A549 (cell line): ENCODE measurements around the gene NINL. TPM values are rescaled to one million over a fixed set of nuclear protein-coding genes. Genes with fewer than 3 reads are reported as not detected.

ENCODE experiments used
- ATAC-seq, 2 experiments: fragments of 200-7000 bp in 1 of 2; fragments of >200 bp in 1 of 2; cut with Nextera tagmentation in 1 of 2; cut with Tn5 transposase in 1 of 2; 3 replicates each; pipeline versions ENCODE4 v1.8.0 to v1.9.1; 2018 to 2020; ENCODE audit warnings: mild to moderate bottlenecking in 1 of 2, moderate library complexity in 1 of 2
- CTCF ChIA-PET: fragments of 300-600 bp; sonication (Branson Sonifier 250); formaldehyde crosslinking; extraction: SDS; loops from one replicate; lab custom pipeline; 2021; ENCODE audit warnings: antibody characterized with exemption, inconsistent platforms; lab: Yijun Ruan, JAX
- POLR2A ChIA-PET: fragments of 350-600 bp; formaldehyde crosslinking; extraction: SDS; loops from one replicate; lab custom pipeline; 2021; ENCODE audit warnings: antibody characterized with exemption, inconsistent platforms; lab: Yijun Ruan, JAX
- DNase-seq, 2 experiments: peaks; one replicate each; pipeline versions ENCODE4 v3.0.0 to v3.0.0-alpha.2; 2011 to 2016; ENCODE audit warnings: low read depth in 1 of 2, low spot score in 1 of 2
- FAIRE-seq: peaks from 2 replicates; lab custom pipeline; 2011; peaks lifted over from hg19 to GRCh38; lab: Jason Lieb, UNC
- H3K27ac ChIP-seq, 2 experiments: fragments of >200 bp; sonication (Bioruptor Twin); formaldehyde crosslinking; 3 replicates each; pipeline ENCODE4 v1.5.1; 2016 to 2017
- H3K4me1 ChIP-seq: fragments of >200 bp; sonication (Bioruptor Twin); formaldehyde crosslinking; 3 replicates; pipeline ENCODE4 v1.6.1; 2016
- H3K4me2 ChIP-seq: fragments of >200 bp; sonication (Bioruptor Twin); formaldehyde crosslinking; 3 replicates; pipeline ENCODE4 v1.6.1; 2016
- H3K4me3 ChIP-seq: fragments of >200 bp; sonication (Bioruptor Twin); formaldehyde crosslinking; 3 replicates; pipeline ENCODE4 v1.5.1; 2016
- H3K9me3 ChIP-seq: fragments of >200 bp; sonication (Bioruptor Twin); formaldehyde crosslinking; 3 replicates; pipeline ENCODE4 v1.6.1; 2016
- CBX2 ChIP-seq: fragments of 200-600 bp; sonication (generic); IDR thresholded peaks from 2 replicates; pipeline ENCODE4 v1.6.1; 2016; ENCODE audit warnings: low read depth, mild to moderate bottlenecking, borderline replicate concordance
- CEBPB ChIP-seq, 2 experiments: fragments of >200 bp in 1 of 2; sonication (Bioruptor Twin) in 1 of 2; formaldehyde crosslinking in 1 of 2; IDR thresholded peaks; 2 replicates each; pipeline ENCODE4 v1.6.1; 2012 to 2016
- ESRRA ChIP-seq: fragments of 150-350 bp; IDR thresholded peaks from 2 replicates; pipeline ENCODE4 v1.6.1; 2014; ENCODE audit warnings: mild to moderate bottlenecking, low read length, borderline replicate concordance
- GATA3 ChIP-seq: IDR thresholded peaks from 2 replicates; pipeline ENCODE4 v1.6.1; 2012; ENCODE audit warnings: borderline replicate concordance
- HES2 ChIP-seq: fragments of >200 bp; sonication (Bioruptor Twin); formaldehyde crosslinking; IDR thresholded peaks from 2 replicates; pipeline ENCODE4 v1.6.1; 2016
- HEYL ChIP-seq: fragments of 250-450 bp; sonication (Bioruptor Pico); IDR thresholded peaks from 2 replicates; pipeline ENCODE4 v1.8.0; 2021; ENCODE audit warnings: mild to moderate bottlenecking, moderate library complexity
- JUN ChIP-seq, 2 experiments: fragments of >200 bp; sonication (Bioruptor Twin); formaldehyde crosslinking; IDR thresholded peaks; 2 replicates in 1 of 2; 3 replicates in 1 of 2; pipeline ENCODE4 v1.6.1; 2016 to 2017
- JUNB ChIP-seq: fragments of >200 bp; sonication (Bioruptor Twin); formaldehyde crosslinking; IDR thresholded peaks from 2 replicates; pipeline ENCODE4 v1.6.1; 2016
- KDM5A ChIP-seq: fragments of 200-600 bp; sonication (generic); IDR thresholded peaks from 2 replicates; pipeline ENCODE4 v1.6.1; 2016; ENCODE audit warnings: antibody characterized with exemption, mild to moderate bottlenecking
- MYC ChIP-seq: IDR thresholded peaks from 2 replicates; pipeline ENCODE4 v1.6.1; 2012; ENCODE audit warnings: mild to moderate bottlenecking, inconsistent platforms, low read length, improper control_type of control experiment, borderline replicate concordance
- RARB ChIP-seq: fragments of 250-450 bp; sonication (Bioruptor Pico); IDR thresholded peaks from 2 replicates; pipeline ENCODE4 v1.8.0; 2021; ENCODE audit warnings: mild to moderate bottlenecking, moderate library complexity
- RFX5 ChIP-seq: fragments of 450-650 bp; IDR thresholded peaks from 2 replicates; pipeline ENCODE4 v1.7.1; 2014; ENCODE audit warnings: antibody characterized with exemption, mild to moderate bottlenecking, moderate library complexity
- SREBF2 ChIP-seq: fragments of 450-650 bp; IDR thresholded peaks from 2 replicates; pipeline ENCODE4 v1.6.1; 2014; ENCODE audit warnings: mild to moderate bottlenecking, moderate library complexity
- ZNF302 ChIP-seq: fragments of 250-450 bp; sonication (Bioruptor Pico); IDR thresholded peaks from 2 replicates; pipeline ENCODE4 v1.9.0; 2021; ENCODE audit warnings: inconsistent platforms, mild to moderate bottlenecking, moderate library complexity
- WGBS: methylation state at CpG from one replicate; pipeline ENCODE4 v1.1.6; 2017; ENCODE audit errors: missing lambda C conversion rate; 5-methylcytosine and 5-hydroxymethylcytosine counted together
- polyA plus RNA-seq, 4 experiments: library from polyadenylated mRNA; depleted of rRNA in 3 of 4; stranded (reverse); fragments of >200 nt; fragmentation: RNase III in 1 of 4; extraction: RNeasy Plus Mini Kit Qiagen cat#74134 plus additional on column Dnase treatment in 1 of 4; gene quantifications; 2 replicates in 3 of 4; 3 replicates in 1 of 4; pipeline ENCODE4 v1.2.3, GENCODE V29; 2011 to 2017
- TF ChIP-seq, protein P1 (sequence below): fragments of 150-350 bp; IDR thresholded peaks from 2 replicates; pipeline ENCODE4 v1.6.1; 2014; ENCODE audit warnings: low read depth, mild to moderate bottlenecking, low read length
- TF ChIP-seq, protein P2 (sequence below): IDR thresholded peaks from 2 replicates; pipeline ENCODE4 v1.6.1; 2012; ENCODE audit warnings: low read depth, borderline replicate concordance
- TF ChIP-seq, protein P3 (sequence below): IDR thresholded peaks from 2 replicates; pipeline ENCODE4 v1.6.1; 2012

NINL gene
- polyA plus RNA-seq, 2 of the 4 experiments (the other 2 are of a cell fraction), result 20.2 to 22.4 TPM

- H3K4me2 ChIP-seq, result no peak overlapping the region
- H3K4me1 ChIP-seq, result 0 out of 3 replicates have a peak, but pooled peaks cover 6% of the 10 kb centered on the region
- FAIRE-seq (peak; percentile 95), DNase-seq (no peak), ATAC-seq (no peak)
- TF ChIP-seq GATA3 (no peak), JUN (IDR thresholded peaks at IDR 0.05) (no peak), ZNF302 (CRISPR knock-in tag) (no peak), RARB (CRISPR knock-in tag) (no peak)
- TF ChIP-seq, protein P1, sequence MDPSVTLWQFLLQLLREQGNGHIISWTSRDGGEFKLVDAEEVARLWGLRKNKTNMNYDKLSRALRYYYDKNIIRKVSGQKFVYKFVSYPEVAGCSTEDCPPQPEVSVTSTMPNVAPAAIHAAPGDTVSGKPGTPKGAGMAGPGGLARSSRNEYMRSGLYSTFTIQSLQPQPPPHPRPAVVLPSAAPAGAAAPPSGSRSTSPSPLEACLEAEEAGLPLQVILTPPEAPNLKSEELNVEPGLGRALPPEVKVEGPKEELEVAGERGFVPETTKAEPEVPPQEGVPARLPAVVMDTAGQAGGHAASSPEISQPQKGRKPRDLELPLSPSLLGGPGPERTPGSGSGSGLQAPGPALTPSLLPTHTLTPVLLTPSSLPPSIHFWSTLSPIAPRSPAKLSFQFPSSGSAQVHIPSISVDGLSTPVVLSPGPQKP, result no peak
- no peaks in the 10 kb centered on the region for H3K9me3 ChIP-seq
- CTCF ChIA-PET, result no interaction called here
- H3K4me3 ChIP-seq, result no peak overlapping the region
- 81% methylated on average over 4 of the region's 4 CpGs for WGBS
- no peak overlapping the region for H3K27ac ChIP-seq
- POLR2A ChIA-PET, result no interaction called here
Measured at GRCh38 chr20:25533920-25534700, 51.2 kb downstream of the NINL start.

DNA sequence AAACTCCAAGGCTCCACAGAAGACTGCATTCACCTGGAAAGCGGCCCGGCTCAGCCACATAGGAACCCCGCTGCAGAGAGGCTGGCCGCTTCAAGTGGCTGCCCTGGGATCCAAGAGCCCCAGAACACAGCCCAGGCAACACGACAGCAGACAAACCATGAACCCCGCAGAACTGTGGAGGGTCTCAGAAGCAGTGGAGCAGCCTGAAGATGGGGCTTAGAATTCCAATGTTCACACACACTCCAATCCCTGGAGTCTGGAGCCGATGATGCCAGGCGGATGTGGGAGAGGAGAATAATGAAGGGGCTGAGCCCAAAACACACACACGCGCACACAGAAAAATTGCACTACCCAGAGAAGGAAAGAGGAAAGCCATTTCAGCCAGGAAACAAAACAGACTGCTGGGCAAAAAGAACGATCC is 52.4 kb downstream of the NINL start:
- TF ChIP-seq ZNF302 (CRISPR knock-in tag) (no peak), MYC (no peak), JUNB (no peak), HES2 (no peak), ESRRA (no peak), SREBF2 (no peak)
- TF ChIP-seq, protein P2, sequence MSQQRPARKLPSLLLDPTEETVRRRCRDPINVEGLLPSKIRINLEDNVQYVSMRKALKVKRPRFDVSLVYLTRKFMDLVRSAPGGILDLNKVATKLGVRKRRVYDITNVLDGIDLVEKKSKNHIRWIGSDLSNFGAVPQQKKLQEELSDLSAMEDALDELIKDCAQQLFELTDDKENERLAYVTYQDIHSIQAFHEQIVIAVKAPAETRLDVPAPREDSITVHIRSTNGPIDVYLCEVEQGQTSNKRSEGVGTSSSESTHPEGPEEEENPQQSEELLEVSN, result no peak
- H3K4me3 ChIP-seq, result no peak overlapping the region
- ATAC-seq (no peak), FAIRE-seq (no peak), DNase-seq (no peak)
- H3K9me3 ChIP-seq, result no peaks in the 10 kb centered on the region
- 94% methylated on average over 11 of the region's 11 CpGs for WGBS
- CTCF ChIA-PET, result interaction anchor here (0.7 to 2.5 kb wide), 3 partner anchors 7 to 109 kb away, joined by 3 to 12 read pairs (median 6); no protein-coding TSS in a partner anchor
- 0 out of 3 replicates have a peak, but pooled peaks cover 6% of the 10 kb centered on the region for H3K4me1 ChIP-seq
- POLR2A ChIA-PET, result no interaction called here
- H3K4me2 ChIP-seq, result no peak overlapping the region
- H3K27ac ChIP-seq, result no peak overlapping the region

DNA sequence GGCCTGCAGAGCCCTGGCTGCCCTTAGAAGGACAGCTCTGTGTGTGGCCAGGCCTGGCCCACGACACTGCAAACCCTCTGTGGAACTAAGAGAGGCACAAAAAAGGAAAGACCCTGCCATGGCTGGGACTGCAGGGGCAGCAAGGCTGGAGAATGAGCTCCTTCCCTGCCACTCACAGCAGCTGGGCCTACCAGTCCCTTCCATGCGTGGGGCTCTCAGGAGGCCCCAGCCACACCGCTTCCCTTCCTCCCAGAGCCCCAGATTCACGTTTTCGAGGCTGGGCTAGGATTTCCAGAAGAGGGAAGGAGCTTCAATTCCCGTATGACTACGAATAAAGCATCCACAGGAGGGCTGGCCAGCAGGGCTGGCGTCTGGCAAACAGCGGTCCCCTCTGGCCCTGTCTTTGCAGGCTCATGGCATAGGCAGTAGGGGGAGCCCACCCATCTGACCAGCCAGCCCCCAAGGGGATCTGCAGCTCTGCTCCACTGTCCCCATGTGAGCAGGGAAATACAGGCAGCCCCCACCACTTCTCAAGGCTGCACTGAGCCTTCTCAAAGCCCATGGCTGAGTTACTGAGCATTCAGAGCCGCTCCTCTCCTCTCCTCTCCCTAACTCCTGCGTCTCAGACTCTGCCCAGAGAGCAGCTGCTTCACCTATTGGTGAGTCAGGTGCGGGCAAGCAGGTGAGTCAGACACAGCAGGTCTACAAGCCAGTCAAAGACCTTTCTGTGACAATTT is 53.1 kb downstream of the NINL start:
- peak; percentile 71 to 79 for ATAC-seq
- CTCF ChIA-PET, result interaction anchor here (0.7 to 2.5 kb wide), 4 partner anchors 8 to 24 kb away, joined by 3 to 12 read pairs (median 6); no protein-coding TSS in a partner anchor
- 92% methylated on average over 12 of the region's 12 CpGs for WGBS
- FAIRE-seq, result no peak
- Histone ChIP-seq H3K4me2 (no peak overlapping the region), H3K4me3 (no peak overlapping the region), H3K9me3 (no peaks in the 10 kb centered on the region), H3K4me1 (peaks cover 6% of the 10 kb centered on the region; the same call in 1 of the 3 replicates), H3K27ac (peak overlapping the region in 1 of 2 experiments; percentile 3; a peak in 2 of 6 replicates)
- POLR2A ChIA-PET, result interaction anchor here (0.7 kb wide), 1 partner anchor 54 kb away, joined by 3 read pairs; the partner anchor contains the start of gene NINL
- DNase-seq, result no peak
- TF ChIP-seq, protein P3, sequence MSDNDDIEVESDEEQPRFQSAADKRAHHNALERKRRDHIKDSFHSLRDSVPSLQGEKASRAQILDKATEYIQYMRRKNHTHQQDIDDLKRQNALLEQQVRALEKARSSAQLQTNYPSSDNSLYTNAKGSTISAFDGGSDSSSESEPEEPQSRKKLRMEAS, result no peak
- TF ChIP-seq CBX2, result no peak
- no peak for TF ChIP-seq RFX5
- no peak for TF ChIP-seq KDM5A
- TF ChIP-seq HEYL, result no peak
- no peak for TF ChIP-seq CEBPB (IDR thresholded peaks at IDR 0.05)
